Measurements from ENCODE around the gene ZNF334. TPM values are rescaled to one million over a fixed set of nuclear protein-coding genes. Genes with fewer than 3 reads are reported as not detected.

ZNF334 gene
- total RNA-seq, 1 experiment from 2014 or later, result not detected

- CTCF ChIA-PET, result interaction anchor here (0.5 kb wide), 1 partner anchor 705 kb away, joined by 3 read pairs; no protein-coding TSS in a partner anchor
- H3K27me3 Mint-ChIP-seq (ENCODE audit: insufficient read depth, unreplicated experiment), result no peaks in the 10 kb centered on the region
- no peak for DNase-seq (ENCODE audit: unreplicated experiment)
- TF ChIP-seq, protein P1, sequence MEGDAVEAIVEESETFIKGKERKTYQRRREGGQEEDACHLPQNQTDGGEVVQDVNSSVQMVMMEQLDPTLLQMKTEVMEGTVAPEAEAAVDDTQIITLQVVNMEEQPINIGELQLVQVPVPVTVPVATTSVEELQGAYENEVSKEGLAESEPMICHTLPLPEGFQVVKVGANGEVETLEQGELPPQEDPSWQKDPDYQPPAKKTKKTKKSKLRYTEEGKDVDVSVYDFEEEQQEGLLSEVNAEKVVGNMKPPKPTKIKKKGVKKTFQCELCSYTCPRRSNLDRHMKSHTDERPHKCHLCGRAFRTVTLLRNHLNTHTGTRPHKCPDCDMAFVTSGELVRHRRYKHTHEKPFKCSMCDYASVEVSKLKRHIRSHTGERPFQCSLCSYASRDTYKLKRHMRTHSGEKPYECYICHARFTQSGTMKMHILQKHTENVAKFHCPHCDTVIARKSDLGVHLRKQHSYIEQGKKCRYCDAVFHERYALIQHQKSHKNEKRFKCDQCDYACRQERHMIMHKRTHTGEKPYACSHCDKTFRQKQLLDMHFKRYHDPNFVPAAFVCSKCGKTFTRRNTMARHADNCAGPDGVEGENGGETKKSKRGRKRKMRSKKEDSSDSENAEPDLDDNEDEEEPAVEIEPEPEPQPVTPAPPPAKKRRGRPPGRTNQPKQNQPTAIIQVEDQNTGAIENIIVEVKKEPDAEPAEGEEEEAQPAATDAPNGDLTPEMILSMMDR (IDR thresholded peaks at IDR 0.05; ENCODE audit: unreplicated experiment), result no peak
- H3K36me3 Mint-ChIP-seq (ENCODE audit: insufficient read depth, unreplicated experiment), result no peaks in the 10 kb centered on the region
- no peak overlapping the region for H3K27ac Mint-ChIP-seq (ENCODE audit: low read depth, unreplicated experiment)
- POLR2A ChIA-PET, result interaction anchor here (0.7 kb wide), 1 partner anchor 33 kb away, joined by 3 read pairs; no protein-coding TSS in a partner anchor
- no peaks in the 10 kb centered on the region for H3K9me3 Mint-ChIP-seq (ENCODE audit: unreplicated experiment)
- no TSS peak for BruUV-seq (replicated peaks)
- intact Hi-C loops (cut with micrococcal nuclease), result no loop called here
- no peaks in the 10 kb centered on the region for H3K4me1 Mint-ChIP-seq (ENCODE audit: insufficient read depth, unreplicated experiment)
- H3K4me3 Mint-ChIP-seq (ENCODE audit: unreplicated experiment), result no peak overlapping the region
These were observed 49.5 kb downstream of the ZNF334 start for GRCh38 chr20:46463852-46464251.

GRCh38 chr20:46461808-46462207 is 51.6 kb downstream of the ZNF334 start:
- Mint-ChIP-seq H3K36me3 (ENCODE audit: insufficient read depth, unreplicated experiment) (no peaks in the 10 kb centered on the region), H3K27me3 (ENCODE audit: insufficient read depth, unreplicated experiment) (no peaks in the 10 kb centered on the region), H3K4me3 (ENCODE audit: unreplicated experiment) (no peak overlapping the region), H3K9me3 (ENCODE audit: unreplicated experiment) (no peaks in the 10 kb centered on the region), H3K27ac (ENCODE audit: low read depth, unreplicated experiment) (no peak overlapping the region), H3K4me1 (ENCODE audit: insufficient read depth, unreplicated experiment) (no peaks in the 10 kb centered on the region)
- intact Hi-C loops (cut with micrococcal nuclease), result no loop called here
- CTCF ChIA-PET, result interaction anchor here (1.2 kb wide), 1 partner anchor 58 kb away, joined by 9 read pairs; no protein-coding TSS in a partner anchor
- no TSS peak for BruUV-seq (replicated peaks)
- TF ChIP-seq, protein P1 (IDR thresholded peaks at IDR 0.05; ENCODE audit: unreplicated experiment), result no peak
- no peak for DNase-seq (ENCODE audit: unreplicated experiment)
- POLR2A ChIA-PET, result interaction anchor here (0.7 kb wide), 1 partner anchor 60 kb away, joined by 3 read pairs; no protein-coding TSS in a partner anchor

- no TSS peak for BruUV-seq (replicated peaks)
- Mint-ChIP-seq H3K27ac (ENCODE audit: low read depth, unreplicated experiment) (no peak overlapping the region), H3K36me3 (ENCODE audit: insufficient read depth, unreplicated experiment) (no peaks in the 10 kb centered on the region), H3K4me1 (ENCODE audit: insufficient read depth, unreplicated experiment) (no peaks in the 10 kb centered on the region), H3K27me3 (ENCODE audit: insufficient read depth, unreplicated experiment) (no peaks in the 10 kb centered on the region), H3K9me3 (ENCODE audit: unreplicated experiment) (no peaks in the 10 kb centered on the region), H3K4me3 (ENCODE audit: unreplicated experiment) (no peak overlapping the region)
- CTCF ChIA-PET, result interaction anchor here (0.6 kb wide), 1 partner anchor 336 kb away, joined by 4 read pairs; no protein-coding TSS in a partner anchor
- intact Hi-C loops (cut with micrococcal nuclease), result no loop called here
- POLR2A ChIA-PET, result interaction anchor here (0.8 kb wide), 1 partner anchor 338 kb away, joined by 3 read pairs; no protein-coding TSS in a partner anchor
- TF ChIP-seq, protein P1 (IDR thresholded peaks at IDR 0.05; ENCODE audit: unreplicated experiment), result no peak
- DNase-seq (ENCODE audit: unreplicated experiment), result no peak
These were observed 54.3 kb downstream of the ZNF334 start for GRCh38 chr20:46458866-46459750.

DNA sequence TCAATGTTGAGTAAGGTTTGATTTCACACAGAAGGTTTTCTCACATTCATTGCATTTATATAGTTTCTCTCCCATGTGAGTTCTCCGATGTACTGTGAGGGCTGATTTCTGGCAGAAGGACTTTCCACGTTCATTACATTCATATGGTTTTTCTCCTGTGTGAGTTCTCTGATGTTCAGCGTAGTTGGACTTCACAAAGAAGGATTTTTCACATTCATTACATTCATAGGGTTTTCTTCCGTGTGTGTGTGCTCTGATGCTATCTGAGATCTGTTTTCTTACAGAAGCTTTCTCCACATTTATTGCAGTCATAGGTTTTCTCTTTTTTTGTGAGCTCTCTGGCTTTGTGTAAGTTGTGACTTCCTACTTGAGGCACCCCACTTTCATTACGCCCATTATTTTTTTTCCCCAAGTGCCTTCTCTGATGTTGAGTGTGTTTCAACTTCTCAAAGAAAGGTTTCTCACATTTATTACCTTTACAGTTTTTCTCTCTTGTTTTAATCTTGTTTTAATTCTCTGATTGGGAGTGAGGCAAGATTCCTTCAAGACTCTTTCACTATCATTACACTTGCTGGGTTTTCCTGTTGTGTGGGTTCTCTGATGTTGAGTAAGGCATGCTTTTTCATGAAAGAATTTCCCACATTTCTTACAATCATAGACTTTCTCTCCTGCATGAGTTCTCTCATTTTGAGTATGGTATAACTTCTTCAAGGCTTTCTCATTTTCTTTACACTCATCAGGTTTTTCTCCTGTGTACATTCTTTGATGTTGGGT is 56.9 kb downstream of the ZNF334 start:
- no peak for DNase-seq (ENCODE audit: unreplicated experiment)
- no peaks in the 10 kb centered on the region for H3K9me3 Mint-ChIP-seq (ENCODE audit: unreplicated experiment)
- TF ChIP-seq, protein P1 (IDR thresholded peaks at IDR 0.05; ENCODE audit: unreplicated experiment), result no peak
- CTCF ChIA-PET, result interaction anchor here (0.6 kb wide), 1 partner anchor 226 kb away, joined by 3 read pairs; no protein-coding TSS in a partner anchor
- H3K27ac Mint-ChIP-seq (ENCODE audit: low read depth, unreplicated experiment), result no peak overlapping the region
- H3K27me3 Mint-ChIP-seq (ENCODE audit: insufficient read depth, unreplicated experiment), result no peaks in the 10 kb centered on the region
- intact Hi-C loops (cut with micrococcal nuclease), result no loop called here
- no peaks in the 10 kb centered on the region for H3K4me1 Mint-ChIP-seq (ENCODE audit: insufficient read depth, unreplicated experiment)
- POLR2A ChIA-PET, result interaction anchor here (0.6 kb wide), 1 partner anchor 11 kb away, joined by 3 read pairs; no protein-coding TSS in a partner anchor
- no peak overlapping the region for H3K4me3 Mint-ChIP-seq (ENCODE audit: unreplicated experiment)
- BruUV-seq (replicated peaks), result no TSS peak
- H3K36me3 Mint-ChIP-seq (ENCODE audit: insufficient read depth, unreplicated experiment), result no peaks in the 10 kb centered on the region
